HEK293 (cell line): Measurements from ENCODE around the gene PTTG1.

Experiments used
- CTCF ChIP-seq: fragments of 450-650 bp; formaldehyde crosslinking; IDR thresholded peaks from 2 replicates; pipeline ENCODE4 v1.5.1; 2016; ENCODE audit warnings: missing biosample characterization, missing genetic modification characterization
- GLI4 ChIP-seq: fragments of 450-650 bp; formaldehyde crosslinking; IDR thresholded peaks from 2 replicates; pipeline ENCODE4 v1.5.1; 2016; ENCODE audit warnings: missing biosample characterization, missing genetic modification characterization
- GLIS1 ChIP-seq: fragments of 450-650 bp; formaldehyde crosslinking; IDR thresholded peaks from 2 replicates; pipeline ENCODE4 v1.5.1; 2016; ENCODE audit warnings: missing biosample characterization, missing genetic modification characterization
- HOXA7 ChIP-seq: sonication (generic); formaldehyde crosslinking; IDR thresholded peaks from 2 replicates; pipeline ENCODE4 v1.8.1; 2022; ENCODE audit warnings: missing genetic modification reagents, borderline replicate concordance
- MYNN ChIP-seq: fragments of 450-650 bp; formaldehyde crosslinking; IDR thresholded peaks from 2 replicates; pipeline ENCODE4 v1.5.1; 2016; ENCODE audit warnings: missing biosample characterization, missing genetic modification characterization, borderline replicate concordance
- PATZ1 ChIP-seq: fragments of 450-650 bp; formaldehyde crosslinking; IDR thresholded peaks from 2 replicates; pipeline ENCODE4 v1.5.1; 2016; ENCODE audit warnings: missing biosample characterization, missing genetic modification characterization
- PBX3 ChIP-seq: sonication (generic); formaldehyde crosslinking; IDR thresholded peaks from 2 replicates; pipeline ENCODE4 v1.8.1; 2022; ENCODE audit warnings: mild to moderate bottlenecking, moderate library complexity, missing genetic modification reagents
- SP2 ChIP-seq: fragments of 450-650 bp; formaldehyde crosslinking; IDR thresholded peaks from 2 replicates; pipeline ENCODE4 v1.5.1; 2016; ENCODE audit warnings: missing biosample characterization, missing genetic modification characterization
- TRIM28 ChIP-seq: IDR thresholded peaks from 2 replicates; pipeline ENCODE4 v1.6.1; 2011; ENCODE audit warnings: low read length, control low read depth, borderline replicate concordance
- ZFP69B ChIP-seq: fragments of 450-650 bp; formaldehyde crosslinking; IDR thresholded peaks from 2 replicates; pipeline ENCODE4 v1.5.1; 2016; ENCODE audit warnings: missing biosample characterization, missing genetic modification characterization
- ZNF280D ChIP-seq: fragments of 450-650 bp; formaldehyde crosslinking; IDR thresholded peaks from 2 replicates; pipeline ENCODE4 v1.5.1; 2016; ENCODE audit warnings: missing biosample characterization, missing genetic modification characterization
- ZNF596 ChIP-seq: fragments of 450-650 bp; IDR thresholded peaks from 2 replicates; pipeline ENCODE4 v1.5.0; 2018; ENCODE audit warnings: missing biosample characterization, mild to moderate bottlenecking, missing genetic modification characterization, moderate library complexity
- ZNF639 ChIP-seq: fragments of 450-650 bp; formaldehyde crosslinking; IDR thresholded peaks from 2 replicates; pipeline ENCODE4 v1.5.1; 2016; ENCODE audit warnings: missing biosample characterization, missing genetic modification characterization
- ZSCAN18 ChIP-seq: fragments of 450-650 bp; formaldehyde crosslinking; IDR thresholded peaks from 2 replicates; pipeline ENCODE4 v1.5.1; 2016; ENCODE audit warnings: missing biosample characterization, missing genetic modification characterization

GRCh38 chr5:160466116-160466515, 44.5 kb downstream of the PTTG1 start:
- TF ChIP-seq CTCF (tag by site-specific recombination) (no peak), PATZ1 (tag by site-specific recombination) (no peak), MYNN (tag by site-specific recombination) (no peak), ZNF596 (tag by site-specific recombination) (no peak), PBX3 (no peak), ZSCAN18 (tag by site-specific recombination) (no peak), ZNF639 (no peak), GLI4 (tag by site-specific recombination) (no peak), TRIM28 (no peak), ZNF280D (tag by site-specific recombination) (no peak), SP2 (tag by site-specific recombination) (no peak), ZFP69B (tag by site-specific recombination) (no peak), HOXA7 (CRISPR knock-in tag) (no peak), GLIS1 (no peak)
